Measurements from ENCODE around the gene NFIA.

Gene NFIA

GRCh38 chr1:61213245-61214011 lies 131.1 kb downstream of the NFIA start:
- no peak overlapping the region for H4K12ac ChIP-seq (ENCODE audit: low read depth, low read length)
- H3K79me2 ChIP-seq (ENCODE audit: control insufficient read depth, insufficient read depth, low read length, poor library complexity), result no peaks in the 10 kb centered on the region
- H4K91ac ChIP-seq (ENCODE audit: low read depth, low read length), result no peak overlapping the region
- no peaks in the 10 kb centered on the region for H3K79me1 ChIP-seq (ENCODE audit: low read length)
- DNase-seq, result no peak
- no peak overlapping the region for H3K14ac ChIP-seq (ENCODE audit: low read length)
- H3K4me2 ChIP-seq (ENCODE audit: low read length), result no peak overlapping the region
- no peak overlapping the region for H2BK120ac ChIP-seq (ENCODE audit: insufficient read depth, low read length, poor library complexity)
- H3K4me1 ChIP-seq (ENCODE audit: control insufficient read depth in 1 of 2, insufficient read depth in 2 of 2, low read length in 2 of 2), result no peaks in the 10 kb centered on the region
- no peak overlapping the region for H4K8ac ChIP-seq (ENCODE audit: low read depth, low read length)
- H3K9me3 ChIP-seq (ENCODE audit: insufficient read depth, low read depth, low read length), result no peaks in the 10 kb centered on the region
- H2AK5ac ChIP-seq (ENCODE audit: low read length), result no peak overlapping the region
- H3K18ac ChIP-seq (ENCODE audit: low read length), result no peak overlapping the region
- H3K9ac ChIP-seq (ENCODE audit: low read length), result no peak overlapping the region
- no peak overlapping the region for H2BK5ac ChIP-seq (ENCODE audit: low read depth, low read length, poor library complexity)
- no peaks in the 10 kb centered on the region for H3K27me3 ChIP-seq (ENCODE audit: insufficient read depth, low read length)
- WGBS (ENCODE audit: extremely low coverage, insufficient coverage, insufficient read length), result no CpG with 5 or more reads among the region's 12 CpGs
- H3K4ac ChIP-seq (ENCODE audit: low read depth, low read length), result no peak overlapping the region
- H3K4me3 ChIP-seq (ENCODE audit: low read depth, low read length), result no peak overlapping the region
- H2AFZ ChIP-seq (ENCODE audit: insufficient read depth, low read length, poor library complexity), result no peak overlapping the region
- no peak overlapping the region for H3K27ac ChIP-seq (ENCODE audit: low read depth, low read length)
- H3K36me3 ChIP-seq (ENCODE audit: control insufficient read depth in 1 of 2, insufficient read depth in 2 of 2, low read length in 2 of 2), result no peaks in the 10 kb centered on the region
- H2BK12ac ChIP-seq (ENCODE audit: low read length), result no peak overlapping the region
- no peak overlapping the region for H3K23ac ChIP-seq (ENCODE audit: low read length)

DNA sequence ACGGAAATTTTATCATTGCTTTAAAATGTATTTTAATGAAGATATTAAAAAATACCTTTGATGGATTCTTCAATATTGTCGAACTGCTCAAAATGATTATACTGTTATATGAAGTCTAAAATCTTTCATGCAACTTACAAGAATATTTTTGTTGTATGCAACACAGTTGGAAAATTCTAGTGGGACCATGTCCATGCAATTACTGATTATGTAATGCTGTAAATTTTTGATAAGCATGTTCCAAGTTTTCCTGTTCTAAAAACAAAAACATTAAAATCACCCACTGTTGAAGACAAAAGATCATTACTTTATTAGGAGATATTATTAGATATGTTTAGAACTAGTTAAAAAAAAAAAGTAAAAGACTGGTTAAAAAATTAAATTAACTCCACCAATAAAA lies 132.8 kb downstream of the NFIA start:
- no peak overlapping the region for H3K9ac ChIP-seq (ENCODE audit: low read length)
- H4K8ac ChIP-seq (ENCODE audit: low read depth, low read length), result no peak overlapping the region
- H3K36me3 ChIP-seq (ENCODE audit: control insufficient read depth in 1 of 2, insufficient read depth in 2 of 2, low read length in 2 of 2), result no peaks in the 10 kb centered on the region
- H3K14ac ChIP-seq (ENCODE audit: low read length), result no peak overlapping the region
- H2AK5ac ChIP-seq (ENCODE audit: low read length), result no peak overlapping the region
- no peaks in the 10 kb centered on the region for H3K79me1 ChIP-seq (ENCODE audit: low read length)
- H3K4ac ChIP-seq (ENCODE audit: low read depth, low read length), result no peak overlapping the region
- no peak overlapping the region for H3K23ac ChIP-seq (ENCODE audit: low read length)
- no peak overlapping the region for H2AFZ ChIP-seq (ENCODE audit: insufficient read depth, low read length, poor library complexity)
- no peak overlapping the region for H2BK5ac ChIP-seq (ENCODE audit: low read depth, low read length, poor library complexity)
- no peaks in the 10 kb centered on the region for H3K4me1 ChIP-seq (ENCODE audit: control insufficient read depth in 1 of 2, insufficient read depth in 2 of 2, low read length in 2 of 2)
- no peak overlapping the region for H2BK12ac ChIP-seq (ENCODE audit: low read length)
- H4K12ac ChIP-seq (ENCODE audit: low read depth, low read length), result no peak overlapping the region
- H3K4me3 ChIP-seq (ENCODE audit: low read depth, low read length), result no peak overlapping the region
- H3K27me3 ChIP-seq (ENCODE audit: insufficient read depth, low read length), result no peaks in the 10 kb centered on the region
- H2BK120ac ChIP-seq (ENCODE audit: insufficient read depth, low read length, poor library complexity), result no peak overlapping the region
- no peaks in the 10 kb centered on the region for H3K79me2 ChIP-seq (ENCODE audit: control insufficient read depth, insufficient read depth, low read length, poor library complexity)
- no CpG with 5 or more reads among the region's 2 CpGs for WGBS (ENCODE audit: extremely low coverage, insufficient coverage, insufficient read length)
- no peaks in the 10 kb centered on the region for H3K9me3 ChIP-seq (ENCODE audit: insufficient read depth, low read depth, low read length)
- H3K18ac ChIP-seq (ENCODE audit: low read length), result no peak overlapping the region
- DNase-seq, result no peak
- H4K91ac ChIP-seq (ENCODE audit: low read depth, low read length), result no peak overlapping the region
- H3K4me2 ChIP-seq (ENCODE audit: low read length), result no peak overlapping the region
- H3K27ac ChIP-seq (ENCODE audit: low read depth, low read length), result no peak overlapping the region

- no peak overlapping the region for H2AFZ ChIP-seq (ENCODE audit: insufficient read depth, low read length, poor library complexity)
- no peak overlapping the region for H3K4me3 ChIP-seq (ENCODE audit: low read depth, low read length)
- no peaks in the 10 kb centered on the region for H3K9me3 ChIP-seq (ENCODE audit: insufficient read depth, low read depth, low read length)
- H3K4me1 ChIP-seq (ENCODE audit: control insufficient read depth in 1 of 2, insufficient read depth in 2 of 2, low read length in 2 of 2), result no peaks in the 10 kb centered on the region
- WGBS (ENCODE audit: extremely low coverage, insufficient coverage, insufficient read length), result no CpG with 5 or more reads among the region's 6 CpGs
- H3K18ac ChIP-seq (ENCODE audit: low read length), result no peak overlapping the region
- H3K79me1 ChIP-seq (ENCODE audit: low read length), result no peaks in the 10 kb centered on the region
- H3K9ac ChIP-seq (ENCODE audit: low read length), result no peak overlapping the region
- no peak overlapping the region for H2BK5ac ChIP-seq (ENCODE audit: low read depth, low read length, poor library complexity)
- no peak overlapping the region for H3K23ac ChIP-seq (ENCODE audit: low read length)
- H4K8ac ChIP-seq (ENCODE audit: low read depth, low read length), result no peak overlapping the region
- no peak overlapping the region for H3K14ac ChIP-seq (ENCODE audit: low read length)
- no peak overlapping the region for H2AK5ac ChIP-seq (ENCODE audit: low read length)
- H3K79me2 ChIP-seq (ENCODE audit: control insufficient read depth, insufficient read depth, low read length, poor library complexity), result no peaks in the 10 kb centered on the region
- H3K4ac ChIP-seq (ENCODE audit: low read depth, low read length), result no peak overlapping the region
- H4K91ac ChIP-seq (ENCODE audit: low read depth, low read length), result no peak overlapping the region
- H2BK12ac ChIP-seq (ENCODE audit: low read length), result no peak overlapping the region
- no peaks in the 10 kb centered on the region for H3K36me3 ChIP-seq (ENCODE audit: control insufficient read depth in 1 of 2, insufficient read depth in 2 of 2, low read length in 2 of 2)
- H4K12ac ChIP-seq (ENCODE audit: low read depth, low read length), result no peak overlapping the region
- no peak overlapping the region for H3K4me2 ChIP-seq (ENCODE audit: low read length)
- no peak overlapping the region for H3K27ac ChIP-seq (ENCODE audit: low read depth, low read length)
- no peak overlapping the region for H2BK120ac ChIP-seq (ENCODE audit: insufficient read depth, low read length, poor library complexity)
- no peaks in the 10 kb centered on the region for H3K27me3 ChIP-seq (ENCODE audit: insufficient read depth, low read length)
- DNase-seq, result no peak
Measured at GRCh38 chr1:61215676-61216289, 133.4 kb downstream of the NFIA start.

DNA sequence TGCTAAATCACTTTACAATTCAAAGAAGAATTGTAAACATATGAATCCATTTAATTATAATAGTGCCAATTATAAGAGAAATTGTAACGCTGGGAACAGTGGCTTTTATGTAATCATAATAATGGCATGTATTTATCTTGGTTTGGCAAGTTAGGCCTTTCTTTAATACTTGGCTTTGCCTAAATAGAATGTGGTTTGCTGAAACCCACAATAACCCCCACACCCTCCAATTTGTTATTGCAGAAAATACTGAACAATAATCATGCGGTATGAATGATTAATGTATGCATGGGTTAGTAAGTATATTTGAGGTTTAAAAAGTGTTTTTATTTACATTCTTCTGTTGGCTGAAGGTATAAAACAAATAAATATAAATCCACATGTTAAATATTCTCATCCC lies 138.2 kb downstream of the NFIA start:
- Histone ChIP-seq H3K4me3 (ENCODE audit: low read depth, low read length) (no peak overlapping the region), H3K36me3 (ENCODE audit: control insufficient read depth in 1 of 2, insufficient read depth in 2 of 2, low read length in 2 of 2) (no peaks in the 10 kb centered on the region), H2BK5ac (ENCODE audit: low read depth, low read length, poor library complexity) (no peak overlapping the region), H3K4ac (ENCODE audit: low read depth, low read length) (no peak overlapping the region), H3K27ac (ENCODE audit: low read depth, low read length) (no peak overlapping the region), H4K91ac (ENCODE audit: low read depth, low read length) (no peak overlapping the region), H3K23ac (ENCODE audit: low read length) (no peak overlapping the region), H2AFZ (ENCODE audit: insufficient read depth, low read length, poor library complexity) (no peak overlapping the region), H3K9me3 (ENCODE audit: insufficient read depth, low read depth, low read length) (no peaks in the 10 kb centered on the region), H2AK5ac (ENCODE audit: low read length) (no peak overlapping the region), H2BK12ac (ENCODE audit: low read length) (no peak overlapping the region), H3K14ac (ENCODE audit: low read length) (no peak overlapping the region), H3K9ac (ENCODE audit: low read length) (no peak overlapping the region), H3K79me2 (ENCODE audit: control insufficient read depth, insufficient read depth, low read length, poor library complexity) (no peaks in the 10 kb centered on the region), H2BK120ac (ENCODE audit: insufficient read depth, low read length, poor library complexity) (no peak overlapping the region), H3K18ac (ENCODE audit: low read length) (no peak overlapping the region), H3K27me3 (ENCODE audit: insufficient read depth, low read length) (no peaks in the 10 kb centered on the region), H4K12ac (ENCODE audit: low read depth, low read length) (no peak overlapping the region), H4K8ac (ENCODE audit: low read depth, low read length) (no peak overlapping the region), H3K79me1 (ENCODE audit: low read length) (no peaks in the 10 kb centered on the region), H3K4me2 (ENCODE audit: low read length) (no peak overlapping the region), H3K4me1 (ENCODE audit: control insufficient read depth in 1 of 2, insufficient read depth in 2 of 2, low read length in 2 of 2) (no peaks in the 10 kb centered on the region)
- no peak for DNase-seq
- no CpG with 5 or more reads among the region's 2 CpGs for WGBS (ENCODE audit: extremely low coverage, insufficient coverage, insufficient read length)

All from trophoblast cell (in vitro differentiated cells and primary cell).